Colonic mucosa (tissue), 4 donors: Measurements from ENCODE around the gene MBD6. TPM values are rescaled to one million over a fixed set of nuclear protein-coding genes. Genes with fewer than 3 reads are reported as not detected.

Experiments used
- DNase-seq: peaks from one replicate; pipeline ENCODE4 v3.0.0-alpha.2; 2020
- H3K27ac ChIP-seq: fragments of 200-600 bp; one replicate; pipeline ENCODE4 v1.8.0; 2021
- H3K27me3 ChIP-seq: fragments of 200-600 bp; one replicate; pipeline ENCODE4 v1.8.0; 2021
- H3K36me3 ChIP-seq: fragments of 200-600 bp; one replicate; pipeline ENCODE4 v1.8.0; 2021
- H3K4me1 ChIP-seq: fragments of 200-600 bp; one replicate; pipeline ENCODE4 v1.8.0; 2021; ENCODE audit warnings: mild to moderate bottlenecking
- H3K4me3 ChIP-seq: fragments of 200-600 bp; one replicate; pipeline ENCODE4 v1.8.0; 2021
- H3K9ac ChIP-seq, 2 donors: one replicate each; pipeline ENCODE4 v1.7.0; 2013; ENCODE audit warnings: control low read depth in 2 of 2, low read depth in 2 of 2, low read length in 2 of 2
- H3K9me3 ChIP-seq: fragments of 200-600 bp; one replicate; pipeline ENCODE4 v1.8.0; 2021
- intact Hi-C: fragments of 100-400 bp; cut with DNase I; formaldehyde crosslinking; loops from one replicate; pipeline ENCODE4 v1.14.1; 2022
- total RNA-seq, 2 donors: library from RNA; stranded (reverse); fragmentation: NEBNext Ultra II Directional in 1 of 2; extraction: Animal tissue kit (Norgen Biotek cat#: 25700) in 1 of 2; gene quantifications; one replicate each; pipeline ENCODE4 v1.2.1, GENCODE V29; 2021
- TF ChIP-seq, protein P1 (sequence below): fragments of 200-600 bp; IDR thresholded peaks from one replicate; pipeline ENCODE4 v1.8.0; 2022; ENCODE audit warnings: antibody characterized with exemption, mild to moderate bottlenecking
- donor health status: healthy.
- donor health status: DM: no; HTN: no; CAD: no.
- donor health status: DM: no; HTN: no; CAD: no.

Gene MBD6
- total RNA-seq, 2 donors from 2014 or later = 95.4 to 133 TPM

DNA sequence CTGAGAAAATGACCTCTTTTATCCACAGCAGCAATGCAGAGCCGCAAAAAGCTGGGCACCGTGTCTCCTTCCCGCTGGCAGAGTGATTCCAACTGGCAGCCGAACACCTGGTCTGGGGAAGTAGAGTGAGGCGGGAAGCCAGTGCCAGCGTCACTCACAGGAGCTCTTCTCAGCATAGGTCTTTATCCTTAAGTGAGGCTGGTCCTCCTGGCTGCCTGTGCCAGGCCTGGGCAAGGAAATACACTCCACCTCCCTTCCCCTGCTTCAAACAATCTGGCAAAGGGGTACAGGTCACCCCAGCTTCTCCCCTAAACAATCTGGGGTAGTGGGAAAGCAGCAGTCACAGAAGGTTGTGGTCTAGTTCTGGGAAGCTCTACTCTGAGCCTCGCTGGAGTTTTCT is 47.8 kb upstream of the MBD6 start:
- Histone ChIP-seq H3K27ac (no peak overlapping the region), H3K4me1 (no peaks in the 10 kb centered on the region), H3K36me3 (no peaks in the 10 kb centered on the region), H3K27me3 (peaks cover 37% of the 10 kb centered on the region), H3K9me3 (no peaks in the 10 kb centered on the region), H3K4me3 (no peak overlapping the region), H3K9ac (no peak overlapping the region)
- TF ChIP-seq, protein P1, sequence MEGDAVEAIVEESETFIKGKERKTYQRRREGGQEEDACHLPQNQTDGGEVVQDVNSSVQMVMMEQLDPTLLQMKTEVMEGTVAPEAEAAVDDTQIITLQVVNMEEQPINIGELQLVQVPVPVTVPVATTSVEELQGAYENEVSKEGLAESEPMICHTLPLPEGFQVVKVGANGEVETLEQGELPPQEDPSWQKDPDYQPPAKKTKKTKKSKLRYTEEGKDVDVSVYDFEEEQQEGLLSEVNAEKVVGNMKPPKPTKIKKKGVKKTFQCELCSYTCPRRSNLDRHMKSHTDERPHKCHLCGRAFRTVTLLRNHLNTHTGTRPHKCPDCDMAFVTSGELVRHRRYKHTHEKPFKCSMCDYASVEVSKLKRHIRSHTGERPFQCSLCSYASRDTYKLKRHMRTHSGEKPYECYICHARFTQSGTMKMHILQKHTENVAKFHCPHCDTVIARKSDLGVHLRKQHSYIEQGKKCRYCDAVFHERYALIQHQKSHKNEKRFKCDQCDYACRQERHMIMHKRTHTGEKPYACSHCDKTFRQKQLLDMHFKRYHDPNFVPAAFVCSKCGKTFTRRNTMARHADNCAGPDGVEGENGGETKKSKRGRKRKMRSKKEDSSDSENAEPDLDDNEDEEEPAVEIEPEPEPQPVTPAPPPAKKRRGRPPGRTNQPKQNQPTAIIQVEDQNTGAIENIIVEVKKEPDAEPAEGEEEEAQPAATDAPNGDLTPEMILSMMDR = no peak
- DNase-seq = no peak
- intact Hi-C loops = no loop called here

DNA sequence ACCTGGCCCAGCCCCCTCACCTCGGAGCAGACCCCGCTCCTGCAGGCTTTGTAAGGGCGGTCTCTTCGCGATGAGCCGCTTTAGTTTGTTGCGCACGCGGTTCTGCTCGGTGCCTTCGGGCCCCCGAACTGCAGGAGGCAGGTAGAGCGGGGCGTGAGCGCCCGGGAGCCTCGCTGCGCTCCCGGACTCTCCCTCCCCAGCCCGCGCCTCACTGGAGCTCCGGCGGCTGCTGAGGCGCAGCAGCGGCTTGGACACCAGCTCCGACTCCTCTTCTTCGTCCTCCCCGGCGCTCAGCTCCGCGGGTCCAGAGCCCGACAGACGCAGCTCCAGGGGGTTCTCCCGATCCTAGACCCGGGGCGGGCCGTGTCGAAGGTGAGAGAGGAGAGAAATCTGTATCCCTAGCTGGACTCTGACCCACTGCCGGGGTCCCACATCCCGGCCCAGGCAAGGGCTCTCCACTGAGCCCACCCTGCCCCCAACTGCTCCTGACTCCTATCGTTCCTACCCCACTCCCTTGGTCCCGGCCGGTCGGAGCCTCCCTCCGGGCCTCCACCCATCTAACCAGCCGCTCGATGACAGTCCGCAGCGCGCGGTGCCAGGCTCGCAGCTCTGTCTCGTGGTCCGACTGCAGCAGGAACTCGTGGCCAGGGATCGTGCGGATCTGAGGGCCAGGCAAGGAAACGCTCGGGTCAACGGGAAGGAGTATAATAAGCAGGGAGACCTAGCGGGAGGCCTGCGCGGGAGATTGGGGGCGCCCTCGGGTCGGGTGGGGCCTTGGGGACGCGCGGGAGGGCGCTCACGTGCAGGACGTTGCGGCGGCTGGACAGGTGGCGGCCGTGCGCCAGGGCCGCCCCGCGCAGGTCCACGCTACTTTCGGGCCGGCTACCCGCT is 47.1 kb upstream of the MBD6 start:
- H3K36me3 ChIP-seq = no peaks in the 10 kb centered on the region
- TF ChIP-seq, protein P1 = no peak
- H3K4me1 ChIP-seq = no peaks in the 10 kb centered on the region
- H3K27me3 ChIP-seq = peaks cover 37% of the 10 kb centered on the region
- H3K9ac ChIP-seq = peak overlapping the region; percentile 35 to 44
- no peaks in the 10 kb centered on the region for H3K9me3 ChIP-seq
- intact Hi-C loops = no loop called here
- DNase-seq = no peak
- H3K4me3 ChIP-seq = peak overlapping the region; percentile 30
- no peak overlapping the region for H3K27ac ChIP-seq

GRCh38 chr12:57476162-57476992 is 46.2 kb upstream of the MBD6 start:
- Histone ChIP-seq H3K27me3 (peaks cover 37% of the 10 kb centered on the region), H3K36me3 (no peaks in the 10 kb centered on the region), H3K9me3 (no peaks in the 10 kb centered on the region), H3K9ac (peak overlapping the region; percentile 63 to 66), H3K4me1 (no peaks in the 10 kb centered on the region), H3K27ac (peak overlapping the region; percentile 73), H3K4me3 (peak overlapping the region; percentile 30)
- DNase-seq = no peak
- intact Hi-C loops = no loop called here
- TF ChIP-seq, protein P1 = no peak

DNA sequence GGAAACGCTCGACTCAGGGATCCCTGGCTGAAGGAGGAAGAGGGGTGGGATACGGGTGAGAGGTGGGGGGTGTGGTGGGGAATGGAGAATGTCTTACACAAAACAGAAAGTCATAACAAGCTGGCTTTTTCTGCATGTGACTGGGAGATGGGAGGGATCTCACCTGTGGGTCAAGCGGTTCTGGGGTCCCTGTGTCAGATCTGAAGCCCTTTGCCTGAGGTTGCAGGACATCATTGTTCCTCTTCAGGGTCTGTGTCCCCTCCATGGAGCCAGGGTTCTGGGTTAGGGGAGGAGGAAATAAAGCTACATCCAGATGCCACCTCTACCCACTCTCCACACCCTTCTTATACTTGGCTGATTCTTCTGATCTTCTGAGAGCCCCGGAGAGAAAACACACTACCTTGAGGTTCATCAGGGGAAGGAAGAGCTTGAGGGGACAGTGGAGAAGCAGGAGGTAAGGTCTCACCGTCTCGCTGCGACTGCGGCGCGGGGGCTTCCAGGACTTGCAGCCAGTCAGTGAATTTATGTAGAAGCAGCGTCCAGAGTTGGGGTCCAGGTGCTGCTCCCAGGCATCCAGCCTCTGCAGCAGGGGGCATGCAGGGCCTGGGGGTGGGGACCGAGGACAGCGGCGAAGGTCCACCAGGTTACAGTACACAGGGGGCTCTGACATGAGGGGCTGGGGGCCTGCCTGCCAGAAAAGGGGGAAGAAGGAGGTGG is 45.5 kb upstream of the MBD6 start:
- H3K4me1 ChIP-seq = no peaks in the 10 kb centered on the region
- DNase-seq = no peak
- H3K36me3 ChIP-seq = no peaks in the 10 kb centered on the region
- no peaks in the 10 kb centered on the region for H3K9me3 ChIP-seq
- peaks cover 37% of the 10 kb centered on the region for H3K27me3 ChIP-seq
- TF ChIP-seq, protein P1 = no peak
- peak overlapping the region; percentile 30 for H3K4me3 ChIP-seq
- intact Hi-C loops = no loop called here
- H3K9ac ChIP-seq = peak overlapping the region; percentile 63 to 66
- H3K27ac ChIP-seq = peak overlapping the region; percentile 73
